Gastroesophageal sphincter (tissue), 4 donors: ENCODE data around the gene BRWD1. TPM values are rescaled to one million over a fixed set of nuclear protein-coding genes. Genes with fewer than 3 reads are reported as not detected.

ENCODE experiments used
- ATAC-seq: fragments of 150-250 bp; one replicate; pipeline ENCODE4 v1.9.1; 2016; ENCODE audit warnings: mild to moderate bottlenecking, moderate library complexity
- H3K27ac ChIP-seq, 4 donors: fragments of 200-600 bp; sonication (generic) in 3 of 4; 1 replicate in 3 of 4; 2 replicates in 1 of 4; pipeline ENCODE4 v1.5.1; 2016 to 2019
- H3K27me3 ChIP-seq: fragments of 200-600 bp; sonication (generic); one replicate; pipeline ENCODE4 v1.5.1; 2019
- H3K36me3 ChIP-seq, 2 donors: fragments of 200-600 bp; sonication (generic); one replicate each; pipeline ENCODE4 v1.5.1; 2019; ENCODE audit warnings: control low read depth in 1 of 2
- H3K4me1 ChIP-seq, 3 donors: fragments of 200-600 bp; sonication (generic); 1 replicate in 2 of 3; 2 replicates in 1 of 3; pipeline ENCODE4 v1.5.1; 2016 to 2019; ENCODE audit warnings: control low read depth in 2 of 3
- H3K4me3 ChIP-seq, 2 donors: fragments of 200-600 bp; sonication (generic); one replicate each; pipeline ENCODE4 v1.5.1; 2019; ENCODE audit warnings: mild to moderate bottlenecking in 1 of 2, moderate library complexity in 1 of 2
- H3K9me3 ChIP-seq, 3 donors: fragments of 200-600 bp; sonication (generic); one replicate each; pipeline ENCODE4 v1.5.1; 2017 to 2019; ENCODE audit warnings: control low read depth in 2 of 3
- CTCF ChIP-seq, 4 experiments: fragments of 200-600 bp in 2 of 4; fragments of 450-650 bp in 2 of 4; sonication (generic) in 1 of 4; IDR thresholded peaks; one replicate each; pipeline ENCODE4 v1.5.1; 2017 to 2019; ENCODE audit warnings: antibody characterized with exemption in 4 of 4, mild to moderate bottlenecking in 2 of 4, moderate library complexity in 2 of 4
- EP300 ChIP-seq: sonication (generic); formaldehyde crosslinking; IDR thresholded peaks from one replicate; pipeline ENCODE4 v1.6.1; 2017; ENCODE audit warnings: antibody characterized with exemption, mild to moderate bottlenecking
- POLR2A ChIP-seq, 2 donors: fragments of 450-650 bp; IDR thresholded peaks; one replicate each; pipeline ENCODE4 v1.6.1; 2017; ENCODE audit warnings: antibody characterized with exemption in 2 of 2, mild to moderate bottlenecking in 2 of 2, moderate library complexity in 1 of 2
- POLR2AphosphoS5 ChIP-seq: sonication (generic); formaldehyde crosslinking; IDR thresholded peaks from one replicate; pipeline ENCODE4 v1.6.1; 2017; ENCODE audit warnings: antibody characterized with exemption
- whole genome bisulfite sequencing, 2 donors: methylation state at CpG; one replicate each; pipeline ENCODE4 v1.1.5; 2018; ENCODE audit warnings: low coverage in 1 of 2; 5-methylcytosine and 5-hydroxymethylcytosine counted together
- total RNA-seq, 4 donors: library from RNA; depleted of rRNA; stranded (reverse); fragments of >200 nt; gene quantifications; one replicate each; pipeline ENCODE4 v1.1.0, GENCODE V29; 2016

BRWD1 gene
- total RNA-seq, 4 donors from 2014 or later = 60.0 to 132 (median 71.2) TPM

GRCh38 chr21:39313042-39313570 lies 326 bp downstream of the BRWD1 start:
- no CpG with 5 or more reads among the region's 71 CpGs for WGBS, 2 donors
- Histone ChIP-seq H3K4me3 (peak overlapping the region; percentile 89 to 98), H3K36me3 (peaks cover 0 to 14% of the 10 kb centered on the region in 2 donors), H3K9me3 (no peaks in the 10 kb centered on the region), H3K27ac (peak overlapping the region; percentile 93 to 99 (median 96)), H3K4me1 (peaks cover 0 to 80% (median 13%) of the 10 kb centered on the region in 3 donors), H3K27me3 (no peaks in the 10 kb centered on the region)
- TF ChIP-seq EP300 = no peak
- TF ChIP-seq POLR2A (IDR thresholded peaks at IDR 0.05) = no peak
- no peak for TF ChIP-seq CTCF (IDR thresholded peaks at IDR 0.05)
- TF ChIP-seq POLR2AphosphoS5 = no peak
- peak; percentile 3 for ATAC-seq

GRCh38 chr21:39312112-39313041 lies 1.1 kb downstream of the BRWD1 start:
- peak; percentile 93 for ATAC-seq
- Histone ChIP-seq H3K9me3 (no peaks in the 10 kb centered on the region), H3K27me3 (no peaks in the 10 kb centered on the region), H3K27ac (peak overlapping the region; percentile 93 to 99 (median 96)), H3K36me3 (peaks cover 0 to 14% of the 10 kb centered on the region in 2 donors), H3K4me1 (peaks cover 0 to 80% (median 13%) of the 10 kb centered on the region in 3 donors), H3K4me3 (peak overlapping the region; percentile 89 to 98)
- 0 to 2% methylated on average over 14 to 17 of the region's 65 CpGs for WGBS, 2 donors
- TF ChIP-seq POLR2AphosphoS5 (peak; percentile 43), EP300 (no peak)

- Histone ChIP-seq H3K36me3 (peaks cover 0 to 14% of the 10 kb centered on the region in 2 donors), H3K27me3 (no peaks in the 10 kb centered on the region), H3K4me1 (peaks cover 0 to 77% (median 13%) of the 10 kb centered on the region in 3 donors), H3K9me3 (no peaks in the 10 kb centered on the region), H3K27ac (peak overlapping the region in 1 of 4 donors; percentile 93), H3K4me3 (no peak overlapping the region)
- 86 to 90% methylated on average over 7 of the region's 7 CpGs for WGBS, 2 donors
- no peak for TF ChIP-seq CTCF (IDR thresholded peaks at IDR 0.05)
- no peak for TF ChIP-seq POLR2AphosphoS5
- no peak for ATAC-seq
Measured at GRCh38 chr21:39311164-39311563, 2.3 kb downstream of the BRWD1 start.

- WGBS, 2 donors = 60 to 94% methylated on average over 1 of the region's 1 CpG
- ATAC-seq = no peak
- TF ChIP-seq POLR2AphosphoS5 (no peak), EP300 (no peak), CTCF (IDR thresholded peaks at IDR 0.05) (no peak), POLR2A (IDR thresholded peaks at IDR 0.05) (no peak)
- Histone ChIP-seq H3K4me1 (peaks cover 0 to 58% (median 8%) of the 10 kb centered on the region in 3 donors), H3K9me3 (no peaks in the 10 kb centered on the region), H3K36me3 (peaks cover 0 to 39% of the 10 kb centered on the region in 2 donors), H3K27ac (peak overlapping the region in 1 of 4 donors; percentile 53), H3K27me3 (no peaks in the 10 kb centered on the region), H3K4me3 (no peak overlapping the region)
Measured at GRCh38 chr21:39307466-39307865, 6.0 kb downstream of the BRWD1 start.

GRCh38 chr21:39300587-39300986 lies 12.8 kb downstream of the BRWD1 start:
- Histone ChIP-seq H3K27ac (no peak overlapping the region), H3K4me1 (peaks cover 0 to 31% (median 3%) of the 10 kb centered on the region in 3 donors), H3K27me3 (no peaks in the 10 kb centered on the region), H3K4me3 (no peak overlapping the region), H3K9me3 (peaks cover 0 to 12% (median 0%) of the 10 kb centered on the region in 3 donors), H3K36me3 (peaks cover 0 to 65% of the 10 kb centered on the region in 2 donors)
- TF ChIP-seq POLR2AphosphoS5 (no peak), EP300 (no peak), POLR2A (IDR thresholded peaks at IDR 0.05) (no peak), CTCF (IDR thresholded peaks at IDR 0.05) (no peak)
- ATAC-seq = no peak
- whole genome bisulfite sequencing, 2 donors = 93 to 100% methylated on average over 2 to 3 of the region's 3 CpGs
